Suprapubic skin (tissue), 4 donors: ENCODE results near the gene CLDND2.

Experiments
- POLR2A ChIP-seq, 2 donors: fragments of 450-650 bp; IDR thresholded peaks; one replicate each; pipeline ENCODE4 v1.6.1; 2017; ENCODE audit warnings: antibody characterized with exemption in 2 of 2, mild to moderate bottlenecking in 2 of 2, moderate library complexity in 2 of 2
- POLR2AphosphoS5 ChIP-seq, 3 donors: sonication (generic); formaldehyde crosslinking; IDR thresholded peaks; one replicate each; pipeline ENCODE4 v1.6.1; 2017; ENCODE audit warnings: antibody characterized with exemption in 3 of 3
- TF ChIP-seq, protein P1 (sequence below), 2 donors: fragments of 200-600 bp in 1 of 2; fragments of 450-650 bp in 1 of 2; sonication (generic) in 1 of 2; IDR thresholded peaks; one replicate each; pipeline ENCODE4 v1.5.1; 2016 to 2019; ENCODE audit warnings: antibody characterized with exemption in 2 of 2, mild to moderate bottlenecking in 1 of 2, moderate library complexity in 1 of 2

DNA sequence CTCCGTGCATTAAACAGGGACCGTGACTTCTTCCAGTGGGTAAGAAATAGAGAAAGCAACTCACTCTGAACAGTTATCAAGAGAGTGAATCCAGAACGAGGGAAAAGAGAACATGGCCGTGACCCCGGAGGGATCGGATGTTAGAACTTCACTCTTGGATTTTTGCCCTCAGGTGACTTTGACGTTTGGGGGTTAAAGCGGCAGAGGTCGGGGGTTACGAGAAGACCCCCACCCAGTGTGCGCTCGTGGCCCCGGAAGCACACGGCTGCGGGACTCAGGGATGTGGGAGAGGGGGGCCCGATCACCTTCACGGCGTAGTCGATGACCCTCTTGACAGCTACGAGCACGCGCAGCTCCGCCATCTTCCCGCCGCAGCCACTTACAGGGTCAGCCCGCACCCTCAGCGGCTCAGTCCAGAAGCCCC lies 2.8 kb downstream of the CLDND2 start, which contains the start of gene ETFB:
- TF ChIP-seq POLR2A (IDR thresholded peaks at IDR 0.05), result no peak
- TF ChIP-seq, protein P1, sequence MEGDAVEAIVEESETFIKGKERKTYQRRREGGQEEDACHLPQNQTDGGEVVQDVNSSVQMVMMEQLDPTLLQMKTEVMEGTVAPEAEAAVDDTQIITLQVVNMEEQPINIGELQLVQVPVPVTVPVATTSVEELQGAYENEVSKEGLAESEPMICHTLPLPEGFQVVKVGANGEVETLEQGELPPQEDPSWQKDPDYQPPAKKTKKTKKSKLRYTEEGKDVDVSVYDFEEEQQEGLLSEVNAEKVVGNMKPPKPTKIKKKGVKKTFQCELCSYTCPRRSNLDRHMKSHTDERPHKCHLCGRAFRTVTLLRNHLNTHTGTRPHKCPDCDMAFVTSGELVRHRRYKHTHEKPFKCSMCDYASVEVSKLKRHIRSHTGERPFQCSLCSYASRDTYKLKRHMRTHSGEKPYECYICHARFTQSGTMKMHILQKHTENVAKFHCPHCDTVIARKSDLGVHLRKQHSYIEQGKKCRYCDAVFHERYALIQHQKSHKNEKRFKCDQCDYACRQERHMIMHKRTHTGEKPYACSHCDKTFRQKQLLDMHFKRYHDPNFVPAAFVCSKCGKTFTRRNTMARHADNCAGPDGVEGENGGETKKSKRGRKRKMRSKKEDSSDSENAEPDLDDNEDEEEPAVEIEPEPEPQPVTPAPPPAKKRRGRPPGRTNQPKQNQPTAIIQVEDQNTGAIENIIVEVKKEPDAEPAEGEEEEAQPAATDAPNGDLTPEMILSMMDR (IDR thresholded peaks at IDR 0.05), result no peak
- TF ChIP-seq POLR2AphosphoS5 (IDR thresholded peaks at IDR 0.05), result no peak
